KMS-11 (cell line): ENCODE measurements around the gene TTC39C.

Experiments
- H2AFZ ChIP-seq: fragments of 200-600 bp; sonication (generic); 2 replicates; pipeline ENCODE4 v1.6.1; 2016; ENCODE audit warnings: antibody characterized with exemption, mixed run types, low read depth
- H3K27ac ChIP-seq: fragments of 200-600 bp; sonication (generic); 2 replicates; pipeline ENCODE4 v1.6.1; 2016; ENCODE audit warnings: mild to moderate bottlenecking, mixed run types
- H3K27me3 ChIP-seq: fragments of 200-600 bp; sonication (generic); 2 replicates; pipeline ENCODE4 v1.6.1; 2017; ENCODE audit warnings: mild to moderate bottlenecking, low read depth, mixed run types, moderate library complexity; ENCODE audit not compliant: insufficient read depth
- H3K36me3 ChIP-seq: fragments of 200-600 bp; sonication (generic); 2 replicates; pipeline ENCODE4 v1.6.1; 2017; ENCODE audit warnings: mild to moderate bottlenecking, mixed run types; ENCODE audit not compliant: insufficient read depth
- H3K4me1 ChIP-seq: fragments of 200-600 bp; sonication (generic); 2 replicates; pipeline ENCODE4 v1.6.1; 2016; ENCODE audit warnings: mild to moderate bottlenecking, low read depth, mixed run types; ENCODE audit not compliant: poor library complexity, severe bottlenecking
- H3K4me2 ChIP-seq: fragments of 200-600 bp; sonication (generic); 2 replicates; pipeline ENCODE4 v1.7.0; 2016; ENCODE audit warnings: mild to moderate bottlenecking, mixed run types
- H3K4me3 ChIP-seq: fragments of 200-600 bp; sonication (generic); IDR thresholded peaks from 2 replicates; pipeline ENCODE4 v1.6.1; 2017; ENCODE audit warnings: low read depth, low read length, mixed read lengths; ENCODE audit not compliant: insufficient read depth
- H3K79me2 ChIP-seq: fragments of 200-600 bp; sonication (generic); 2 replicates; pipeline ENCODE4 v1.6.1; 2016; ENCODE audit warnings: low read depth, mixed run types; ENCODE audit not compliant: insufficient read depth
- H3K9ac ChIP-seq: fragments of 200-600 bp; sonication (generic); 2 replicates; pipeline ENCODE4 v1.6.1; 2016; ENCODE audit warnings: mild to moderate bottlenecking, mixed run types
- H4K20me1 ChIP-seq: fragments of 200-600 bp; sonication (generic); 2 replicates; pipeline ENCODE4 v1.6.1; 2016; ENCODE audit warnings: mild to moderate bottlenecking, mixed run types; ENCODE audit not compliant: insufficient read depth
- CTCF ChIP-seq: fragments of 200-600 bp; sonication (generic); conservative IDR thresholded peaks from 2 replicates; pipeline ENCODE4 v1.6.1; 2017; ENCODE audit warnings: low read depth, mild to moderate bottlenecking, antibody characterized with exemption, low read length, moderate library complexity, mixed read lengths

Gene TTC39C

GRCh38 chr18:24041691-24042090 lies 27.1 kb downstream of the TTC39C start:
- no peak overlapping the region for H3K4me3 ChIP-seq
- H3K27me3 ChIP-seq, result no peaks in the 10 kb centered on the region
- H3K4me2 ChIP-seq, result no peak overlapping the region
- no peaks in the 10 kb centered on the region for H3K79me2 ChIP-seq
- no peak overlapping the region for H2AFZ ChIP-seq
- no peaks in the 10 kb centered on the region for H3K36me3 ChIP-seq
- no peak overlapping the region for H3K9ac ChIP-seq
- no peak for TF ChIP-seq CTCF
- H3K4me1 ChIP-seq, result no peaks in the 10 kb centered on the region
- H3K27ac ChIP-seq, result no peak overlapping the region
- no peaks in the 10 kb centered on the region for H4K20me1 ChIP-seq

GRCh38 chr18:24043403-24043802 lies 28.8 kb downstream of the TTC39C start:
- no peaks in the 10 kb centered on the region for H3K79me2 ChIP-seq
- H3K9ac ChIP-seq, result no peak overlapping the region
- no peaks in the 10 kb centered on the region for H3K27me3 ChIP-seq
- H3K4me1 ChIP-seq, result no peaks in the 10 kb centered on the region
- H3K4me2 ChIP-seq, result no peak overlapping the region
- no peak overlapping the region for H3K27ac ChIP-seq
- no peaks in the 10 kb centered on the region for H4K20me1 ChIP-seq
- H2AFZ ChIP-seq, result no peak overlapping the region
- H3K4me3 ChIP-seq, result no peak overlapping the region
- TF ChIP-seq CTCF, result no peak
- H3K36me3 ChIP-seq, result no peaks in the 10 kb centered on the region

- Histone ChIP-seq H3K79me2 (no peaks in the 10 kb centered on the region), H3K27me3 (no peaks in the 10 kb centered on the region), H3K27ac (no peak overlapping the region), H3K4me2 (no peak overlapping the region), H3K9ac (no peak overlapping the region), H3K36me3 (no peaks in the 10 kb centered on the region), H2AFZ (no peak overlapping the region), H3K4me1 (peaks cover 13% of the 10 kb centered on the region), H3K4me3 (no peak overlapping the region), H4K20me1 (no peaks in the 10 kb centered on the region)
- TF ChIP-seq CTCF, result no peak
Observed at GRCh38 chr18:24048261-24048660, 33.7 kb downstream of the TTC39C start.

- H3K9ac ChIP-seq, result no peak overlapping the region
- H3K36me3 ChIP-seq, result no peaks in the 10 kb centered on the region
- H4K20me1 ChIP-seq, result no peaks in the 10 kb centered on the region
- no peaks in the 10 kb centered on the region for H3K27me3 ChIP-seq
- no peak overlapping the region for H2AFZ ChIP-seq
- no peak overlapping the region for H3K27ac ChIP-seq
- H3K4me2 ChIP-seq, result no peak overlapping the region
- peaks cover 22% of the 10 kb centered on the region for H3K4me1 ChIP-seq
- no peak for TF ChIP-seq CTCF
- no peak overlapping the region for H3K4me3 ChIP-seq
- H3K79me2 ChIP-seq, result no peaks in the 10 kb centered on the region
Observed at GRCh38 chr18:24049142-24049541, 34.6 kb downstream of the TTC39C start.
